Fibroblast of skin of left quadriceps (primary cell): ENCODE results near the gene MIER3.
"Not testable (repeated sequence)": the region's sequence is repeated elsewhere in the genome, so short reads cannot be mapped to it uniquely, and the experiment has no call there.

Experiments
- DNase-seq, 2 experiments: peaks; one replicate each; pipeline ENCODE4 v3.0.0-alpha.2; 2013; ENCODE audit warnings: low read depth in 2 of 2

The MIER3 gene

GRCh38 chr5:56951946-56952691, at the start of gene MIER3:
Gene MIER3 (minus strand): TSS chr5:56952123. CDS start chr5:56952102, 21 bp downstream.
- DNase-seq = peak; percentile 44 to 46

- no peak for DNase-seq
These were observed 43.7 kb upstream of the MIER3 start for GRCh38 chr5:56995596-56995995.

- no peak for DNase-seq
These were observed 41.3 kb upstream of the MIER3 start for GRCh38 chr5:56993241-56993640.

DNA sequence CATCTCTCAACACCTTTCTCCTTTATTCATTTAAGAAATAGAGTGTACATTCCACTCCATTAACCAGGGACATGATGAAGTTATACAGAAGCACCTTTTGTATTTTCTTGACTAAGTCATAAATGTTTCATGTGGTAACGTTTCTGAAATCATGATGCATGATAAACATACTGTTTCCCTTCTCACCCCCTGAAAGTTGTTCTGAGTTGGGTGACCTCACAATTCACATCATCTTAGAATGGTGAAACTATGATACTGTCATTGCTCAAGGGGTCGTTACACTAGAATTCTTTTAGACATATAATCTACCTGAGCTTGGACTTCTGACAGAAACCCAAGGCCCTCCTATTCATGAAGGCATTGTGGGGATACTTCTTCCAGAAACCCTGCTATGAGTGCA, 37.8 kb upstream of the MIER3 start:
- no peak for DNase-seq

- no peak for DNase-seq
These were observed 36.6 kb upstream of the MIER3 start for GRCh38 chr5:56988490-56988889.

DNA sequence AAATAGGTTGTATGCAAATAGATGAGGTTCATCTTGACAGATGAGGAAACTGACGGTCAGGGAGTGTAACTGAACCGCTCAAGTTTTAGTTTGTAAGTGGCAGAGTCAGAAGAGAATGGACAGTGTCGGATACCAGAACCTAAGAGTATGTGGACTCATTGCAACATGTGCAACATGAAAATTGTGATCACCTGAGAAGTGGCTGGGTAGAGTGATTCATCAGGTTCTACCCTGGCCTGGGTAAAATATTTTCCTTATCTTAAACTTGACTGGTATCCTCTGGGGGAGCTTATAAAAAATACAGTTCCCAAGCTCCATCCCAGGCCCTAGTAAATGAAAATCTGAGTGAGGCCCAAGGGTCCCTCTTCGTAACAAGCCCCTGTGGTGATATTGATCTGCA, 35.2 kb upstream of the MIER3 start:
- DNase-seq = no peak

DNA sequence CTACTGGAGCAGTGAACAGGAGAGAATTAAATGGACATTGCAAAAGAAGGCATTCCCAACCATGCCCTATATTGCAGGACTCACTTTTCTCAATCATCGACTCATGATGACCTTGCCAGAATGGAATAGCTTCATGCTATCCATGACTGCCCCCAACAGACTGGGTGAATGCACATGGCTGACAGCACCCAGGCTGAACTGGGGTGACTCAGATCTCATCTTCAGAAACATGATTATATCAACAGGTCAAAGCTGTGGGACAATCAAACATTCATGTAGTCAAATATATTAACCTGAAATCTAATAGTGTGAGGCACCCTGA, 34.7 kb upstream of the MIER3 start:
- DNase-seq = no peak

DNA sequence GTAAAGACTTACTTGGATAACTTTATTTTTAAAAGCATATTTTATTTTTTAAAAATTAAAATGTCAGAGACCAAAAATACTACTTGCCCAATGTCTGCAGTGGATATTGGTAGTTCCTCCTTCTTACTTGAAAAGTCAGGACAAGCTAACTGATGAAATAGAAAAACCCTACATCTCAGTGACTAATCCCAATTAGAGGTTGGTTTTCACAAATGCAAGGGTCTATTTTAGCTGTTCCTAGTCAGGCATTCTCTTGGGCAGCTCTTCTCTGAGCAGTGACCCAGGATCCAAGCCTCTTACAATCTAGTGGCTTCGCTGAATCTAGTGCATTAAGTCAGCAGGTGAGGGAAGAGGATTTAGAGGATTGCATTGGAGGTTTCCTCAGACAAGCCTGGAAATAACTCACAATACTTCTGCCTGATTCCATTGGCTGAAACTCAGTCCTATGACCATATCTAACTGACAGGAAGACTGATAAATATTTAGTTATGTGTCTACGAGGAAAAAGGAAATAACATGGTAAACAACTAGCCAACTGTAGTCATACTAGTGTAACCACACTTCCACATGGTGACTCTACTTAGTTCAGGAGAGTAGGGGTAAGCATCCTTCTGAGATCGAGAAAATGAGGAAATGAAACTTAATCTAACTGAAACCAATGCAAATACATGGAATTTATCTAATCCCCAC, 34.2 kb upstream of the MIER3 start:
- DNase-seq = no peak

DNA sequence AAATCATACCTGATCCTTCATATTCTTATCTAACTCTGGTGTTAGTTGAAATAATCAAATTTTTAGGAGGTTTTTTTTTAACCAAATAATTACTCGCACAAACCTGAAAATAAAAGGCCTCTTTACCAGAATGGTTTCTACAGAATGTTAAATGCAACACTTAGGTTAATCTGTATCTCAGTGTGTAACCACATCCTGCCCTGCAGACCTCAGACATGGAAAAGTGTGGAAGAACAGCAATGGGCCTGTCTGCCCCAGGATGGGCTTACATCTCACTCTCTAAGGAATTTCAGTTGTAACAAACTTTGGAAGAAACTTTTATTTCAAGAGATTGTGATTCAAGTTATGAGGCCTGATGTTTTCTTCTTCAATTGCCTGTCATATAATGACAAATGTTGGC, 32.5 kb upstream of the MIER3 start:
- DNase-seq = no peak

- no peak for DNase-seq
These were observed 31.9 kb upstream of the MIER3 start for GRCh38 chr5:56983593-56984361.

GRCh38 chr5:56981548-56982315, 29.8 kb upstream of the MIER3 start:
- DNase-seq = no peak

DNA sequence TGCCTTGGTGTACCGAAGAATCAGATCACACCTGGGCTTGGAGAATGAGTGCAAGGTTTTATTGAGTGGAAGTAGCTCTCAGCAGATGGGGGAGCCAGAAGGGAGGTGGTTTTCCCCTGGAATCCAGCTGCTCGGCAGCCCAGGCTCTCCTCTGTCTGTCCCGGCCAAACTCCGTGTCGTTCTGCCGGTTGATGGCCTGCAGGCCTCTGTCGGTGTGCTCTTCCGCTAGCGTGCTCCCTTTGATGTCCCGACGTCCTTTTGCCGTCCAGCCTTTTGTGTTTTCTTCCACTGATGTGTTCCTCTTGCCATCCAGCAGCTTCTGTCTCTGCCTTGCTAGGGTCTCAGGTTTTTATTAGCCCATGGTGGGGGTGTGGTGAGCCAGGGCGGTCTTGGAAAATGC, 28.0 kb upstream of the MIER3 start:
- DNase-seq = no peak

DNA sequence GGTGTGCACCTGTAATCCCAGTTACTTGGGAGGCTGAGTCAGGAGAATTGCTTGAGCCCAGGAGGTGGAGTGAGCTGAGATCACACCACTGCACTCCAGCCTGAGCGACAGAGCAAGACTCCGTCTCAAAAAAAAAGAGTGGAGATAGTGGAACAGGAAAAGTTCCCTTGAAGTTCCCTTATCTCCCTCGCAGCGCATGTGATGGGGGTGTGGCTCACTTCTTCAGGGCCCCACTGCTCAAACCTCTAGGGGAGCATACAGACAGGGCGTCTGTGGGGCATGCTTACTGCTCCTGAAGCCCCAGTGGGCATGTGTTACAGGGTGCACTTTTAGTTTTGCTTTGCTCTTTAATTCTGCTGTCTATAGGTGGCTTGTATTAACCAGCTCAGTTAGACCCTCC, 27.6 kb upstream of the MIER3 start:
- not testable (repeated sequence) for DNase-seq

DNA sequence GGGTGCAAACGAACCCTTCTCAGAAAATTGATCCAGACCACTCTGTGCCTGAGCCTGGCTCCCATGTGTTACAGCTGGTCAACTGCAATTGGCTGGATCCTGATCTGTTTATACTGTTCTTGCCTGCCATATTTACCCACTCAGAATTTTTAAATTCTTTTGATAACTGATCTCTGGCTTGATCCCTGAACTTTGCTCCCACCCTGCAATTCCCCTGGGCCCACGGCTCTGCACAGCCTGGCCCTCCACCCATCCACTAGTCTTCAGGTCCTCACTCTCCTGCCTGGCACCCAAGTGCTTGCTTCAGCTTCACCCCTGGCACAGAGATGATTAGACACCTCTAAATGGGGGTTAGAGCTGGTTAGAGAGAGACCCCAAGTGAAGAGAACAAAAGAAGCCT, 25.9 kb upstream of the MIER3 start:
- no peak for DNase-seq

DNA sequence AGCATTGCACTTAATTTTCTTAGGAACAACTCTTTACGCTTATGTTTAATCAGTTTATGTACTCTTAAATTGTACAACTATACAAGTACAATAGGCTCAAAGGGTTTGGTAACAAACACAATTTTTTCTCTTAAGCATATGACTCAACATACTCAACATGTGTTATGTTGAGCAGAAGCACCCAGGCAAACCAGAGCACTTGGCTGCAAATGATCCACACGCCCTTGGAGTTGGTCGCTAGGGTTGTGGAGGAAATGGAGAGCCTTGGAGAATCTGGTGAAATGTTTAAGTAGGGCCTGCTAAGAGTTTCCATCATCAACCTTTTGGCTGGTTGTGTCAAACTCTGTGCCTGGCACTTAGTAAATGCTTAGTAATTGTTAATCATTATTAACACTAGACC, 25.1 kb upstream of the MIER3 start:
- DNase-seq = no peak

- no peak for DNase-seq
These were observed 22.3 kb upstream of the MIER3 start for GRCh38 chr5:56974241-56974640.

DNA sequence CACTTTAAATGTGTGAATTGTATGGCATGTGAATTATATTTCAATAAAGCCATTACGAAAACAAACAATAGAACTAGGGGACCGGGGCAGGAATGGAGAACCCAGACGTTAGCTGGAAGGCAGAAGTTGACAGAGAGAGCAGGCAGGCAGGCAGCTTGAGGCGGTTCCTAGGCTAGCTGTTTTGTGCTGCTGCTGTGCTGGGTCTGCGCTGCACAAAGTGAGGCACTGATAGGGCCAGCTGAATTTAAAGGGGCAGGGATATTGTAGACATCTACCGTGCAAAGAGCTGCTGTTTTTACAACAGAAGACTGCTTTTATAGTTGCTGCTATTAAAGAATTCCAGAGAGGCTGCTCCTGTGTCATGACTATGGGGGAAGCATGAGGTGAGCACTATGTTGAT, 21.6 kb upstream of the MIER3 start:
- DNase-seq = no peak

GRCh38 chr5:56971275-56971674, 19.4 kb upstream of the MIER3 start:
- DNase-seq = no peak

DNA sequence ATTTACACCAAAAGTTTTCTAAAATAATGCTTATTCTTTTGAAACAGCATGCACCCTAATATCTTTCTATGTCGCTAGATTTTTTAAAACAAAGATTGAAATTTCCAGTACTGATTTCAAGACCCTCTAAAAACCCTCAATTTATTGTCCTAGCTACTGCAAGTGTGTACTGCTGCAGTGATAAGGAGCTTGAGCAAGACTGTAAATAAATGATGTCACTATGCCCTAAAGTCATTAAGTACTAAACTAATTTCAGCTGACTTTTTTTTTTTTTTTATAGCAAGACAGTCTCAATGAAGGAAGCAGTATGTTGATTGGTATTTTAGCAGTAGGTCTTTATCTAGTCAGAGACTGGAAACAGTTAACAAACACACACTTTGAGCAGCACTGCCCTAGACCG, 12.2 kb upstream of the MIER3 start:
- DNase-seq = no peak

- no peak for DNase-seq
These were observed 11.3 kb upstream of the MIER3 start for GRCh38 chr5:56963246-56963645.

DNA sequence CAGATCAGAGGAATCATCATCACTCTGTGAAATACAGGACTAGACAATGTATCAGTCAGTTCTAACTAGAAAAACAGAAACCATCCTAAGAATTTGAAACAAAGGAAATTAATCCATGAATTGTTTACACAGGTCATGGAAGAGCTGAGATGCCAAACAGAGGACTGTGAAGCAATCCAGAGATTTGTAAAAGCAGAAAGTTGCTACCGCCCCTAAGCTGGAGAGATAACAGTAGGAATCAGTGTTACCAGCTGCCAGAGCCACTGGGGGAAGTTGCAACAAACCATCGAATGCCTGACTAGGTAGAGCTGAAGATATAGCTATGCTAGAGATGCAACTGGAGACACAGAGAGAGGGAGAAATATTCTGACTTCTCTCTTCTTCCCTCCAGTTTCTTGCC, 10.4 kb upstream of the MIER3 start:
- no peak for DNase-seq

- no peak for DNase-seq
These were observed 9.8 kb upstream of the MIER3 start for GRCh38 chr5:56961746-56962145.
